WI38 (cell line): ENCODE results near the gene ADAMTS18.

Experiments used
- H3K4me3 ChIP-seq: 2 replicates; pipeline ENCODE4 v1.5.1; 2011; ENCODE audit warnings: low read depth, mild to moderate bottlenecking, control low read depth, low read length
- TF ChIP-seq, protein P1 (sequence below): IDR thresholded peaks from 2 replicates; pipeline ENCODE4 v1.5.1; 2012; ENCODE audit warnings: low read depth, mild to moderate bottlenecking, control low read depth, low read length

ADAMTS18 gene

GRCh38 chr16:77336637-77337036 is 98.2 kb downstream of the ADAMTS18 start:
- no peak overlapping the region for H3K4me3 ChIP-seq
- TF ChIP-seq, protein P1, sequence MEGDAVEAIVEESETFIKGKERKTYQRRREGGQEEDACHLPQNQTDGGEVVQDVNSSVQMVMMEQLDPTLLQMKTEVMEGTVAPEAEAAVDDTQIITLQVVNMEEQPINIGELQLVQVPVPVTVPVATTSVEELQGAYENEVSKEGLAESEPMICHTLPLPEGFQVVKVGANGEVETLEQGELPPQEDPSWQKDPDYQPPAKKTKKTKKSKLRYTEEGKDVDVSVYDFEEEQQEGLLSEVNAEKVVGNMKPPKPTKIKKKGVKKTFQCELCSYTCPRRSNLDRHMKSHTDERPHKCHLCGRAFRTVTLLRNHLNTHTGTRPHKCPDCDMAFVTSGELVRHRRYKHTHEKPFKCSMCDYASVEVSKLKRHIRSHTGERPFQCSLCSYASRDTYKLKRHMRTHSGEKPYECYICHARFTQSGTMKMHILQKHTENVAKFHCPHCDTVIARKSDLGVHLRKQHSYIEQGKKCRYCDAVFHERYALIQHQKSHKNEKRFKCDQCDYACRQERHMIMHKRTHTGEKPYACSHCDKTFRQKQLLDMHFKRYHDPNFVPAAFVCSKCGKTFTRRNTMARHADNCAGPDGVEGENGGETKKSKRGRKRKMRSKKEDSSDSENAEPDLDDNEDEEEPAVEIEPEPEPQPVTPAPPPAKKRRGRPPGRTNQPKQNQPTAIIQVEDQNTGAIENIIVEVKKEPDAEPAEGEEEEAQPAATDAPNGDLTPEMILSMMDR = no peak

DNA sequence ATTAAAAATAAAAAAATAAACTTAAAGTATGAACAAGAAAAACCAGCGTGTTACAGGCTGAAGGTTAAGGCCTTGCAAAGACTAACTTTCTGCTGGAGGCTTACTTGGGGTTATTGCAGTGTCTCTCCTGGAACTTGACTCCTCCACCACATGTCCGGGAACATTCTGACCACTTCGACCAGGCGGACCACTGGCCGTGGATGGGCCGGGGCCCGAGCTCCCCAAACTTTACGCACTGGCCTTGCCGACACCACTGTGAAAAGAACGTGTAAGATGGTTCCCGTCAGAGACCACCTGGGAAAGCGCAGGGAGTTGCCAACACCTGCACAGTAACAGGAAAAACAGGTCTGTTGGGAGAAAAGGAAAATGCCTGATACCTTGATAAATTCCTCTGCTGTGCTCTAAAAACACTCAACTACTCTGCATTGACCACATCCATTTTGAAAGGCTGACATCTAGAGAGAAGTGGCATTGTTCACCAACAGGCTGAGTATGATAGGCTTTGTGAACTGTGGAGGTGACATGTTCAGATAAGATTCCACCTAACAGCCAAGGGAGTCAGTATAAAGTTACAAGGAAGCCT is 99.1 kb downstream of the ADAMTS18 start:
- H3K4me3 ChIP-seq = no peak overlapping the region
- TF ChIP-seq, protein P1 = no peak

GRCh38 chr16:77332792-77333191 is 102.0 kb downstream of the ADAMTS18 start:
- TF ChIP-seq, protein P1 = no peak
- H3K4me3 ChIP-seq = no peak overlapping the region

DNA sequence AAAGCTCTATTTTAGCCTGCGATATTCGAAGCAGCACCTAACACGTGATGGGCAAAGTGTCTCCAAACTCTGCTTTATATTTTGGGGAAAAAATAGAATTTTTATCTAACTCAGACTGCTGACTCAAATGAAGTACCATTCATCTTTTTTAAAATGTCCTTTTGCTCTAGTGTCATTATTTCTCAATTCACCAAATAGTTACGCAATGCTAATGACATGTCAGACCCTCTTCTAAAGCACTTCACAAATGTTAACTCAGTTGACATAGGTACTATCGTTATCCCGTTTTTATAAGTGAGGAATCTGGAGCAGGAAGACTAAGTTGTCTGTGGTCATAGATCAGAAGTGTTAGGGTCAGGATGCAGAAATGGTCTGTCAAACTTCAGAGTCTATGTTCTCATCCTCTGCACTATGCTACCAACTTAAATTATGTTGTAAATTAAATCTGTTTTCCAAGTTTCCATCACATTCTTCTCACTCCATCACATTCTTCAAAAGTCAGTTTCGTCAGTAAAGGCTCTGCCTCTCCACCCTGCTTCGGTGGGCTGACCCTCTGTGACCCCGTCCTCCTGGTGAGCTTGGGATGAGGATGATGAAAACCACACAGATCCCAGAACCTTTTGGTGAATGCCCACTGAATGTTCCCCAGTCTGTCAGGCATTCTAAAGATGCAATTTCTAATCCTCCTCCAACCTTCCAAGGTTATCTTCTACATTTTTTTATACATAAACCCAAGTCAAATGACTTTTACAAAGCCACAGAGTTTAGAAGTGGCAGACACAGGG is 102.8 kb downstream of the ADAMTS18 start:
- TF ChIP-seq, protein P1 = no peak
- H3K4me3 ChIP-seq = no peak overlapping the region

GRCh38 chr16:77331043-77331442 is 103.8 kb downstream of the ADAMTS18 start:
- TF ChIP-seq, protein P1 = no peak
- no peak overlapping the region for H3K4me3 ChIP-seq

DNA sequence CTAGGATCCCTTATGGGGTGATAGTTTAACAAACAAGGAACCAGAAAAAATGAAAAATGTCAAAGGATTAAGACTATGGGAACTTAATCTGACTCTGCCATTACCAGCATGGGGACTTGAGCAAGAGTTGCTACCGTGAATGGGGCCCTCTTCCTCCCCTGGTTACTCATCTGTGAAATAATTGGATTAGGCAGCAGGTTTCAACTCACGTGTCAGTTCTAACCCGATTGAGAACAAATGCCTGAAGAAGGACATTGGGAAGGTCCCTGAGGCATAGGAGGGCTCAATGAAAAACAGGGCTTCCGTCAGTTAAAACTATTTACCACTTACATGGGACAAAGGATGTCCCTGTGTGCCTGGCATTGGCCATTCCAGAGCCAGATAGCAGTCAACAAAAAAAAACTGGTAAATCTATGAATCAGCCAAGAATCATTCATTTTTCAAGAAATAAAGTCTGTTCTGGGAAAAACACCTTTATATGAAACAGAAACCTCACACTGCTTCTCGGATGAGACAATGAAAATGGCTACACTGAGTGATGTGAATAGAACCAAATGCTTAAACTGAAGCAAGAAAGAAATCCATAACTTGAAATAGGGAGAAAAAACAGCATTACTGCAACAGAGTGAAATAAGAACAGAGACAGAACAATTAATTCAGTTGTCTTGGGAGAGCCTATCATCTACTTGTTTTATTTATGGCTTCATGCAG is 104.3 kb downstream of the ADAMTS18 start:
- TF ChIP-seq, protein P1 = no peak
- no peak overlapping the region for H3K4me3 ChIP-seq

GRCh38 chr16:77328768-77329167 is 106.1 kb downstream of the ADAMTS18 start:
- TF ChIP-seq, protein P1 = no peak

More at GRCh38 chr16:77328768-77329167, 106.1 kb downstream of the ADAMTS18 start:
- H3K4me3 ChIP-seq = no peak overlapping the region
